ENCODE measurements around the gene CELF2. TPM values are rescaled to one million over a fixed set of nuclear protein-coding genes. Genes with fewer than 3 reads are reported as not detected.

Gene CELF2
- total and polyA plus RNA-seq, 2 of the 4 experiments (the other 2 are of a cell fraction): 3.5 to 6.6 TPM

- no peak overlapping the region for H3K4me2 ChIP-seq (ENCODE audit: low read depth, low read length)
- no peak overlapping the region for H3K56ac ChIP-seq (ENCODE audit: extremely low read depth, insufficient read depth, low read length)
- H4K5ac ChIP-seq (ENCODE audit: low read depth, low read length): no peak overlapping the region
- in situ Hi-C loops (cut with MboI; ENCODE audit: low sequenced_read_pairs): no loop called here
- H2BK15ac ChIP-seq (ENCODE audit: low read depth, low read length): no peak overlapping the region
- H3K14ac ChIP-seq (replicated peaks; ENCODE audit: low read depth, low read length): no peak overlapping the region
- no TSS peak for BruUV-seq (replicated peaks)
- no peaks in the 10 kb centered on the region for H3K36me3 ChIP-seq (ENCODE audit: control insufficient read depth, insufficient read depth, low read length)
- H3K79me1 ChIP-seq (ENCODE audit: low read depth in 1 of 2, low read length in 2 of 2): no peaks in the 10 kb centered on the region
- ChIA-PET POLR2A (ENCODE audit: unreplicated experiment) (no interaction called here), CTCF (no interaction called here)
- intact Hi-C loops (cut with micrococcal nuclease): no loop called here
- WGBS, 2 experiments (ENCODE audit: extremely low coverage in 2 of 2, insufficient read length in 1 of 2): no CpG with 5 or more reads among the region's 3 CpGs
- DNase-seq (no peak), ATAC-seq (ENCODE audit: low read depth) (no peak)
- no peaks in the 10 kb centered on the region for H3K9me1 ChIP-seq (ENCODE audit: insufficient read depth, low read length)
- TF ChIP-seq CEBPB (IDR thresholded peaks at IDR 0.05; ENCODE audit: low read depth, low read length) (no peak), NFE2L2 (IDR thresholded peaks at IDR 0.05; ENCODE audit: low read depth, low read length) (no peak), MXI1 (IDR thresholded peaks at IDR 0.05; ENCODE audit: borderline replicate concordance, low read depth, low read length) (no peak), MAFK (IDR thresholded peaks at IDR 0.05; ENCODE audit: low read depth, low read length) (no peak), POLR2A (IDR thresholded peaks at IDR 0.05; ENCODE audit: low read depth, low read length) (no peak), MAZ (IDR thresholded peaks at IDR 0.05; ENCODE audit: borderline replicate concordance, low read depth, low read length) (no peak), RCOR1 (IDR thresholded peaks at IDR 0.05; ENCODE audit: insufficient replicate concordance, low read length) (no peak), USF2 (IDR thresholded peaks at IDR 0.05; ENCODE audit: low read depth, low read length) (no peak), RAD21 (IDR thresholded peaks at IDR 0.05; ENCODE audit: low read length) (no peak), CHD1 (IDR thresholded peaks at IDR 0.05; ENCODE audit: low read depth, low read length) (no peak), ELK1 (IDR thresholded peaks at IDR 0.05; ENCODE audit: borderline replicate concordance, low read depth, low read length) (no peak), CTCF (conservative IDR thresholded peaks at IDR 0.05; ENCODE audit: low read depth, low read length) (no peak), RFX5 (IDR thresholded peaks at IDR 0.05; ENCODE audit: low read depth, low read length) (no peak), FOS (IDR thresholded peaks at IDR 0.05; ENCODE audit: low read depth, low read length) (no peak)
- H3K9ac ChIP-seq (ENCODE audit: low read depth, low read length): no peak overlapping the region
- H3K4me1 ChIP-seq (ENCODE audit: control insufficient read depth, insufficient read depth, low read length): no peaks in the 10 kb centered on the region
- no peak overlapping the region for H3K4ac ChIP-seq (ENCODE audit: low read depth, low read length)
- H2BK5ac ChIP-seq (ENCODE audit: low read depth, low read length, poor library complexity, severe bottlenecking): no peak overlapping the region
- H2AFZ ChIP-seq (replicated peaks; ENCODE audit: low read length, poor library complexity): no peak overlapping the region
- H2AK5ac ChIP-seq (ENCODE audit: low read depth, low read length): no peak overlapping the region
- no peaks in the 10 kb centered on the region for H3K27me3 ChIP-seq (ENCODE audit: control insufficient read depth, insufficient read depth, low read length)
- no peak overlapping the region for H3K23ac ChIP-seq (ENCODE audit: low read depth, low read length)
- H2AK9ac ChIP-seq (replicated peaks; ENCODE audit: low read depth, low read length, poor library complexity): no peak overlapping the region
- H2BK20ac ChIP-seq (ENCODE audit: low read depth, low read length): no peak overlapping the region
- dilution Hi-C loops (cut with HindIII; ENCODE audit: low sequenced_read_pairs, unreplicated experiment): no loop called here
- H2BK120ac ChIP-seq (ENCODE audit: low read depth, low read length): no peak overlapping the region
- H3K9me3 ChIP-seq (ENCODE audit: control insufficient read depth, insufficient read depth, low read length): peaks cover 11% of the 10 kb centered on the region; the same call in 1 of the 2 replicates
- no peak overlapping the region for H3K27ac ChIP-seq (ENCODE audit: insufficient read depth, low read length)
- H3K18ac ChIP-seq (ENCODE audit: low read depth, low read length): no peak overlapping the region
- H4K91ac ChIP-seq (ENCODE audit: insufficient read depth, low read depth, low read length): no peak overlapping the region
- H3K4me3 ChIP-seq (ENCODE audit: insufficient read depth, low read depth, low read length): no peak overlapping the region
- no peaks in the 10 kb centered on the region for H4K20me1 ChIP-seq (ENCODE audit: insufficient read depth, low read length)
- no peak overlapping the region for H4K8ac ChIP-seq (ENCODE audit: low read depth in 2 of 2, low read length in 2 of 2)
Measured at GRCh38 chr10:11377267-11377666, 359.6 kb downstream of the CELF2 start.
